ENCODE results near the gene PTPRM. TPM values are rescaled to one million over a fixed set of nuclear protein-coding genes. Genes with fewer than 3 reads are reported as not detected.

PTPRM gene
- total and polyA plus RNA-seq, 2 experiments from 2014 or later, result 30.9 to 62.8 TPM

DNA sequence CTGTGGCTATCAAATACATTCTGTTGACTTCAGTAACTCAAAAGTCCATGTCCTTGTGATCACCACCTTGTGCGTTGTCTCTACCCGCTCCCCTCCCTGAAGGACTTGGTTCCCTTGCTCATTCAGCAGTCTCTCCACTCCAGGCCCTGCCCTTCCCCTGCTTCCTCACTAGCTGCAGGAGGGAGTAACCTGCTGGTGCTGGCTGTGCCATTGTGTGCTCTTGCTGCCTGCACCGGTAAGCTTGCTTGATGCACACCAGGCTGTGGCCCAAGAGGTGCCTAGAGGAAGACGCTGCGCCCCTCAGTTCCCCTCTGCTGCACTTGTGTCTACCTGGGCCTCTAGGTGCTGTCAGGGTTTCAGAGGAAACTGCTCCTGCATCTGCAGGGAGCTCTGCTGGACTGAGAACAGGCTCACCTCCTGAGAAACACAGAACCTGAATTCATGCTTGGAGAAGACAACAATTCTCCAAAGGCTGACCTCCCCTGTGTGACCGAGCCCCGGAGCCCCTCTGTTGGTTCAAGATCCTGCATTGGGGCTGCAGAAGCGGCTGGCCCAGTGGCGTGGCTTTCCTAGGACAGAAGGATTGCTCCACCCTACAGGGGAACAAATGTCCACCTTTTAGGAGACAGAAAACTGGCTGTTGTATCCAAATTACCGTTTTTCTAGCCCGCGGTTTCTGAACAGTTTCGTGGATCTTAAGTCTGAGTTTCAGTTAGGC, 33.6 kb downstream of the PTPRM start:
- H3F3A ChIP-seq (ENCODE audit: insufficient read depth), result peaks cover 14% of the 10 kb centered on the region
- DNase-seq, result no peak
- H4K20me1 ChIP-seq (ENCODE audit: insufficient read depth), result no peaks in the 10 kb centered on the region
- peaks cover 16% of the 10 kb centered on the region for H3K4me1 ChIP-seq (ENCODE audit: insufficient read depth)
- no peak for TF ChIP-seq EZH2 (IDR thresholded peaks at IDR 0.05; ENCODE audit: insufficient read depth, poor library complexity, severe bottlenecking)
- no peak for TF ChIP-seq EZH2phosphoT487 (IDR thresholded peaks at IDR 0.05; ENCODE audit: insufficient read depth, low read depth)
- H3K9me2 ChIP-seq (ENCODE audit: insufficient read depth), result no peaks in the 10 kb centered on the region
- WGBS, 2 experiments (ENCODE audit: low coverage in 1 of 2, low lambda C conversion rate in 2 of 2, missing lambda C conversion rate in 2 of 2), result 97 to 98% methylated on average over 13 of the region's 13 CpGs
- no peaks in the 10 kb centered on the region for H3K27me3 ChIP-seq (replicated peaks; ENCODE audit: insufficient read depth)
- no peak overlapping the region for H3K4me3 ChIP-seq
- H3K9me3 ChIP-seq (ENCODE audit: low read depth), result no peaks in the 10 kb centered on the region
- no peaks in the 10 kb centered on the region for H3K36me3 ChIP-seq (ENCODE audit: low read depth)
- H3K4me2 ChIP-seq (ENCODE audit: unreplicated experiment), result no peak overlapping the region
- no peak overlapping the region for H3K27ac ChIP-seq
- no peak overlapping the region for H3K9ac ChIP-seq
- in situ Hi-C loops (cut with MboI), result no loop called here
- H3K79me2 ChIP-seq (ENCODE audit: insufficient read depth), result peaks cover 75% of the 10 kb centered on the region
- H2AFZ ChIP-seq, result no peak overlapping the region

DNA sequence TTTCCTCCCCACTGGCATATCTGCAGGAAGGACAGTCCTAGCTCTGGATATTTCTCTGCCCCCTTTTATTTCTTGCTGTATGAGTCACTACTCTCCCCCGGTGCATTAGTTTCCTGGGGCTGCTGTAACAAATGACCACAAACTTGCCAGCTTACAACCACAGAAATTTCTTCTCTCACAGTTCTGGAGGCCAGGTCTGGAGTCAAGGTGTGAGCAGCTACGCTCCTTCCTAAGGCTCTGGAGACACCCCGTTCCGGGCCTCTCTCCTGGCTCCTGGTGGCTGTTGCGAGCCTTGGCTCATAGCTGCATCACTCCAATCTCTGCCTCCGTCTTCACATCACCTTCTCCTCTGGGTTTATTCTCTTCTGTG, 34.1 kb downstream of the PTPRM start:
- Histone ChIP-seq H3K79me2 (ENCODE audit: insufficient read depth) (peaks cover 75% of the 10 kb centered on the region), H3K36me3 (ENCODE audit: low read depth) (no peaks in the 10 kb centered on the region), H3K9me3 (ENCODE audit: low read depth) (no peaks in the 10 kb centered on the region), H3K4me3 (no peak overlapping the region), H3K27me3 (replicated peaks; ENCODE audit: insufficient read depth) (no peaks in the 10 kb centered on the region), H2AFZ (no peak overlapping the region), H3K9me2 (ENCODE audit: insufficient read depth) (no peaks in the 10 kb centered on the region), H3K4me2 (ENCODE audit: unreplicated experiment) (no peak overlapping the region), H3K4me1 (ENCODE audit: insufficient read depth) (peaks cover 16% of the 10 kb centered on the region), H3F3A (ENCODE audit: insufficient read depth) (peaks cover 14% of the 10 kb centered on the region), H4K20me1 (ENCODE audit: insufficient read depth) (no peaks in the 10 kb centered on the region), H3K9ac (no peak overlapping the region), H3K27ac (no peak overlapping the region)
- 75 to 76% methylated on average over 6 of the region's 6 CpGs for WGBS, 2 experiments (ENCODE audit: low coverage in 1 of 2, low lambda C conversion rate in 2 of 2, missing lambda C conversion rate in 2 of 2)
- in situ Hi-C loops (cut with MboI), result no loop called here
- no peak for TF ChIP-seq EZH2 (IDR thresholded peaks at IDR 0.05; ENCODE audit: insufficient read depth, poor library complexity, severe bottlenecking)
- TF ChIP-seq EZH2phosphoT487 (IDR thresholded peaks at IDR 0.05; ENCODE audit: insufficient read depth, low read depth), result no peak
- DNase-seq, result peak; percentile 48

DNA sequence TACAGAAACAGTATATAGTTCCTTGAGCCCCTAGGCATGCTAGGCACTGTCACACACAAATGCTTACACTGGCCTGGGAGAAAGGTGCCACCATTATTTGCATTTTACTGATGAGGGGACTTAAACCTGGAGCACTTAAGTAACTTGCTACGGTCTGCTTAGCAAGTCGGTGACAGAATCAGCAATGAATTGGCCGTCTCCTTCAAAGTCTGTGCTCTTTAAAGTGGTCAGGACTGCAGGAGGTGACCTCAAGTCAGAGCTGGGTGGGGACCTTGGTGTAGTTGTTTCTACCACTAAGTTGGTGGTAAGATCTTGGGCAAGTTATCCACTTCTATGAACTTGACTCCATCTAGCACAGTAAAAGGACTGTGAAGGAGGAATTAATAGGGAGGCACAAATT, 34.8 kb downstream of the PTPRM start:
- H3K36me3 ChIP-seq (ENCODE audit: low read depth), result no peaks in the 10 kb centered on the region
- peaks cover 14% of the 10 kb centered on the region for H3F3A ChIP-seq (ENCODE audit: insufficient read depth)
- no peak overlapping the region for H3K4me3 ChIP-seq
- H3K4me2 ChIP-seq (ENCODE audit: unreplicated experiment), result no peak overlapping the region
- TF ChIP-seq EZH2 (IDR thresholded peaks at IDR 0.05; ENCODE audit: insufficient read depth, poor library complexity, severe bottlenecking), result no peak
- no peak for TF ChIP-seq EZH2phosphoT487 (IDR thresholded peaks at IDR 0.05; ENCODE audit: insufficient read depth, low read depth)
- no peak overlapping the region for H3K9ac ChIP-seq
- no peak for DNase-seq
- H2AFZ ChIP-seq, result no peak overlapping the region
- peaks cover 75% of the 10 kb centered on the region for H3K79me2 ChIP-seq (ENCODE audit: insufficient read depth)
- no peak overlapping the region for H3K27ac ChIP-seq
- peaks cover 16% of the 10 kb centered on the region for H3K4me1 ChIP-seq (ENCODE audit: insufficient read depth)
- H3K27me3 ChIP-seq (replicated peaks; ENCODE audit: insufficient read depth), result no peaks in the 10 kb centered on the region
- H3K9me3 ChIP-seq (ENCODE audit: low read depth), result no peaks in the 10 kb centered on the region
- in situ Hi-C loops (cut with MboI), result no loop called here
- 97 to 99% methylated on average over 3 of the region's 3 CpGs for WGBS, 2 experiments (ENCODE audit: low coverage in 1 of 2, low lambda C conversion rate in 2 of 2, missing lambda C conversion rate in 2 of 2)
- H3K9me2 ChIP-seq (ENCODE audit: insufficient read depth), result no peaks in the 10 kb centered on the region
- no peaks in the 10 kb centered on the region for H4K20me1 ChIP-seq (ENCODE audit: insufficient read depth)

DNA sequence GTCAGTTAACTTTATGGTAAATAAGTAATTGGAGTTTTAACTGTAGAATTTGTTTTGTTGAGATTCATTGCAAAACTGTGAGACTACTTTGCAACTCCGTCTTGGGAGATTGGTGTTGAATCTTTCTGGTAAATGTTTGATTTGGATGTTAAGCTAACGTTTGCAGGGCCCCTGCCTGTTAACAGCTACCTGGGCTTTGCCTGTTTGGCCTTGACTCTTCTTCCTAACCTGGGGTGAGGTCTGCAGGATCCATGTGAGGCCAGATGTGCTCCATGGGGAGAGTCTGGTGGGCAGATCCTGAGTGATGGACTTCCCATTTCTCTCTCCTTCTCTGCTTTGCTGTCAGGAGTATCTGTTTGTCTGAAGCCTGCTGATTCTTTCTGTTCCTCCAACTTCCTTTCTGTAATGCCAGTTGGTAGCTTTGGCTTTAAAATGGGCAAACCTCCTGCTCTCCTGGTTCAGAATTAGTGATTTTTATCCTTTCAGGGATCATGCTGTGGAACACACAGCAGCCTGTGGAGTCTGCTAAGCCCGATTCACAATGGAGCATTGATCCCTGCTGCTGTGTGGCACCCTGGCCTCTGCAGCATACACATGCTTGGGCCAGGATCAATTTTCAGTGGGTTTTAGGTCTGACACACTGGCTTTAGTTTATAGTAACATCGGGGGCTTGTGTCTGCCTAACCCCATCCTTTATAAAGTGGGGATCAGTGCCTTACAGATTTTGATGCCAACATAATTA, 36.3 kb downstream of the PTPRM start:
- Histone ChIP-seq H3K4me3 (no peak overlapping the region), H3K4me2 (ENCODE audit: unreplicated experiment) (no peak overlapping the region), H2AFZ (no peak overlapping the region), H3K27me3 (replicated peaks; ENCODE audit: insufficient read depth) (no peaks in the 10 kb centered on the region), H3K79me2 (ENCODE audit: insufficient read depth) (peaks cover 77% of the 10 kb centered on the region), H3K4me1 (ENCODE audit: insufficient read depth) (peaks cover 22% of the 10 kb centered on the region), H3F3A (ENCODE audit: insufficient read depth) (peaks cover 17% of the 10 kb centered on the region), H3K9ac (no peak overlapping the region), H3K9me2 (ENCODE audit: insufficient read depth) (no peaks in the 10 kb centered on the region), H3K27ac (no peak overlapping the region), H3K9me3 (ENCODE audit: low read depth) (no peaks in the 10 kb centered on the region), H4K20me1 (ENCODE audit: insufficient read depth) (no peaks in the 10 kb centered on the region), H3K36me3 (ENCODE audit: low read depth) (no peaks in the 10 kb centered on the region)
- in situ Hi-C loops (cut with MboI), result no loop called here
- no peak for TF ChIP-seq EZH2 (IDR thresholded peaks at IDR 0.05; ENCODE audit: insufficient read depth, poor library complexity, severe bottlenecking)
- no peak for TF ChIP-seq EZH2phosphoT487 (IDR thresholded peaks at IDR 0.05; ENCODE audit: insufficient read depth, low read depth)
- DNase-seq, result no peak
- 99 to 100% methylated on average over 4 of the region's 4 CpGs for WGBS, 2 experiments (ENCODE audit: low coverage in 1 of 2, low lambda C conversion rate in 2 of 2, missing lambda C conversion rate in 2 of 2)
